ENCODE data around the gene CCDC170.

GRCh38 chr6:151549790-151550189 lies 56.0 kb downstream of the CCDC170 start:
- TF ChIP-seq, protein P1, sequence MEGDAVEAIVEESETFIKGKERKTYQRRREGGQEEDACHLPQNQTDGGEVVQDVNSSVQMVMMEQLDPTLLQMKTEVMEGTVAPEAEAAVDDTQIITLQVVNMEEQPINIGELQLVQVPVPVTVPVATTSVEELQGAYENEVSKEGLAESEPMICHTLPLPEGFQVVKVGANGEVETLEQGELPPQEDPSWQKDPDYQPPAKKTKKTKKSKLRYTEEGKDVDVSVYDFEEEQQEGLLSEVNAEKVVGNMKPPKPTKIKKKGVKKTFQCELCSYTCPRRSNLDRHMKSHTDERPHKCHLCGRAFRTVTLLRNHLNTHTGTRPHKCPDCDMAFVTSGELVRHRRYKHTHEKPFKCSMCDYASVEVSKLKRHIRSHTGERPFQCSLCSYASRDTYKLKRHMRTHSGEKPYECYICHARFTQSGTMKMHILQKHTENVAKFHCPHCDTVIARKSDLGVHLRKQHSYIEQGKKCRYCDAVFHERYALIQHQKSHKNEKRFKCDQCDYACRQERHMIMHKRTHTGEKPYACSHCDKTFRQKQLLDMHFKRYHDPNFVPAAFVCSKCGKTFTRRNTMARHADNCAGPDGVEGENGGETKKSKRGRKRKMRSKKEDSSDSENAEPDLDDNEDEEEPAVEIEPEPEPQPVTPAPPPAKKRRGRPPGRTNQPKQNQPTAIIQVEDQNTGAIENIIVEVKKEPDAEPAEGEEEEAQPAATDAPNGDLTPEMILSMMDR (IDR thresholded peaks at IDR 0.05; ENCODE audit: low read length) = no peak
- TF ChIP-seq EZH2 (optimal IDR thresholded peaks at IDR 0.05; ENCODE audit: low read depth, low read length) (no peak), EZH2phosphoT487 (IDR thresholded peaks at IDR 0.05; ENCODE audit: low read length) (no peak)

Measured in MM.1S (cell line).